HL-60 (cell line): ENCODE data around the gene VAV2.

Source experiments
- DNase-seq, 2 experiments: peaks; one replicate each; pipeline ENCODE4 v3.0.0-alpha.2; 2010 to 2020; ENCODE audit warnings: low read depth in 1 of 2, low spot score in 1 of 2
- H3K27ac ChIP-seq: fragments of 250-450 bp; sonication (Bioruptor Pico); replicated peaks from 2 replicates; pipeline ENCODE4 v1.5.1; 2020; ENCODE audit warnings: mild to moderate bottlenecking, moderate library complexity
- H3K27me3 ChIP-seq: fragments of 250-450 bp; sonication (Bioruptor Pico); 2 replicates; pipeline ENCODE4 v1.5.1; 2021; ENCODE audit warnings: mild to moderate bottlenecking, moderate library complexity; ENCODE audit not compliant: insufficient read depth, poor library complexity, severe bottlenecking
- H3K4me3 ChIP-seq: replicated peaks from 2 replicates; pipeline ENCODE4 v1.5.1; 2011; ENCODE audit warnings: mild to moderate bottlenecking, control low read depth, low read length; ENCODE audit not compliant: insufficient read depth
- GABPA ChIP-seq: IDR thresholded peaks from 2 replicates; pipeline ENCODE4 v1.6.1; 2012; ENCODE audit warnings: low read depth
- POLR2AphosphoS5 ChIP-seq: IDR thresholded peaks from 2 replicates; pipeline ENCODE4 v1.6.1; 2012; ENCODE audit warnings: low read depth
- SPI1 ChIP-seq: IDR thresholded peaks from 2 replicates; pipeline ENCODE4 v1.6.1; 2012; ENCODE audit warnings: low read depth, mild to moderate bottlenecking, borderline replicate concordance
- TF ChIP-seq, protein P1 (sequence below): IDR thresholded peaks from 2 replicates; pipeline ENCODE4 v1.6.1; 2012; ENCODE audit warnings: low read depth; ENCODE audit not compliant: insufficient replicate concordance
- TF ChIP-seq, protein P2 (sequence below): IDR thresholded peaks from one replicate; pipeline ENCODE4 v1.5.1; 2011; ENCODE audit warnings: low read length, control low read depth, inconsistent platforms; ENCODE audit not compliant: insufficient read depth

VAV2 gene

DNA sequence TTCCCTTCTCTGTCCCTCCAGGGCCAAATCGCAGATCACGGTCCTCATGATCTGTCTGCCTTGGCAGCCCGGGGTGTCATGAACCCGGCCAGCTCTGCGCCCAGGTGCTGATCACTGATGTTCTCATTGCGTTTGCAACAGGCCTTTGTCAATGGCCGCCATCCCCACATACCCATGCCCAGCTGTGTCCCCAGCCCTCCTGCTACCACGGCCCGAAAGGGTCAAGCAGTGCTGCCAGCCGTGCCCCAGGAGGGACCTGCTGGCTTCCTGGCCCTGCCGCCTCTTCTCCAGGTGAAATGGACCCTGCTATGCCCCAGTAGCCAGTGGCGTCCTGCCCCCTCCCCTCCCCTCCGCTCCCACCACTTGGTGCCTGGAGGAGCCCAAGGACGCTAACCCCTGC lies 12.8 kb upstream of the VAV2 start:
- Histone ChIP-seq H3K27me3 (peaks cover 11% of the 10 kb centered on the region), H3K27ac (no peak overlapping the region), H3K4me3 (no peak overlapping the region)
- TF ChIP-seq, protein P1, sequence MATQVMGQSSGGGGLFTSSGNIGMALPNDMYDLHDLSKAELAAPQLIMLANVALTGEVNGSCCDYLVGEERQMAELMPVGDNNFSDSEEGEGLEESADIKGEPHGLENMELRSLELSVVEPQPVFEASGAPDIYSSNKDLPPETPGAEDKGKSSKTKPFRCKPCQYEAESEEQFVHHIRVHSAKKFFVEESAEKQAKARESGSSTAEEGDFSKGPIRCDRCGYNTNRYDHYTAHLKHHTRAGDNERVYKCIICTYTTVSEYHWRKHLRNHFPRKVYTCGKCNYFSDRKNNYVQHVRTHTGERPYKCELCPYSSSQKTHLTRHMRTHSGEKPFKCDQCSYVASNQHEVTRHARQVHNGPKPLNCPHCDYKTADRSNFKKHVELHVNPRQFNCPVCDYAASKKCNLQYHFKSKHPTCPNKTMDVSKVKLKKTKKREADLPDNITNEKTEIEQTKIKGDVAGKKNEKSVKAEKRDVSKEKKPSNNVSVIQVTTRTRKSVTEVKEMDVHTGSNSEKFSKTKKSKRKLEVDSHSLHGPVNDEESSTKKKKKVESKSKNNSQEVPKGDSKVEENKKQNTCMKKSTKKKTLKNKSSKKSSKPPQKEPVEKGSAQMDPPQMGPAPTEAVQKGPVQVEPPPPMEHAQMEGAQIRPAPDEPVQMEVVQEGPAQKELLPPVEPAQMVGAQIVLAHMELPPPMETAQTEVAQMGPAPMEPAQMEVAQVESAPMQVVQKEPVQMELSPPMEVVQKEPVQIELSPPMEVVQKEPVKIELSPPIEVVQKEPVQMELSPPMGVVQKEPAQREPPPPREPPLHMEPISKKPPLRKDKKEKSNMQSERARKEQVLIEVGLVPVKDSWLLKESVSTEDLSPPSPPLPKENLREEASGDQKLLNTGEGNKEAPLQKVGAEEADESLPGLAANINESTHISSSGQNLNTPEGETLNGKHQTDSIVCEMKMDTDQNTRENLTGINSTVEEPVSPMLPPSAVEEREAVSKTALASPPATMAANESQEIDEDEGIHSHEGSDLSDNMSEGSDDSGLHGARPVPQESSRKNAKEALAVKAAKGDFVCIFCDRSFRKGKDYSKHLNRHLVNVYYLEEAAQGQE = no peak
- TF ChIP-seq POLR2AphosphoS5 (no peak), SPI1 (no peak), GABPA (no peak)
- TF ChIP-seq, protein P2, sequence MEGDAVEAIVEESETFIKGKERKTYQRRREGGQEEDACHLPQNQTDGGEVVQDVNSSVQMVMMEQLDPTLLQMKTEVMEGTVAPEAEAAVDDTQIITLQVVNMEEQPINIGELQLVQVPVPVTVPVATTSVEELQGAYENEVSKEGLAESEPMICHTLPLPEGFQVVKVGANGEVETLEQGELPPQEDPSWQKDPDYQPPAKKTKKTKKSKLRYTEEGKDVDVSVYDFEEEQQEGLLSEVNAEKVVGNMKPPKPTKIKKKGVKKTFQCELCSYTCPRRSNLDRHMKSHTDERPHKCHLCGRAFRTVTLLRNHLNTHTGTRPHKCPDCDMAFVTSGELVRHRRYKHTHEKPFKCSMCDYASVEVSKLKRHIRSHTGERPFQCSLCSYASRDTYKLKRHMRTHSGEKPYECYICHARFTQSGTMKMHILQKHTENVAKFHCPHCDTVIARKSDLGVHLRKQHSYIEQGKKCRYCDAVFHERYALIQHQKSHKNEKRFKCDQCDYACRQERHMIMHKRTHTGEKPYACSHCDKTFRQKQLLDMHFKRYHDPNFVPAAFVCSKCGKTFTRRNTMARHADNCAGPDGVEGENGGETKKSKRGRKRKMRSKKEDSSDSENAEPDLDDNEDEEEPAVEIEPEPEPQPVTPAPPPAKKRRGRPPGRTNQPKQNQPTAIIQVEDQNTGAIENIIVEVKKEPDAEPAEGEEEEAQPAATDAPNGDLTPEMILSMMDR = no peak
- no peak for DNase-seq

DNA sequence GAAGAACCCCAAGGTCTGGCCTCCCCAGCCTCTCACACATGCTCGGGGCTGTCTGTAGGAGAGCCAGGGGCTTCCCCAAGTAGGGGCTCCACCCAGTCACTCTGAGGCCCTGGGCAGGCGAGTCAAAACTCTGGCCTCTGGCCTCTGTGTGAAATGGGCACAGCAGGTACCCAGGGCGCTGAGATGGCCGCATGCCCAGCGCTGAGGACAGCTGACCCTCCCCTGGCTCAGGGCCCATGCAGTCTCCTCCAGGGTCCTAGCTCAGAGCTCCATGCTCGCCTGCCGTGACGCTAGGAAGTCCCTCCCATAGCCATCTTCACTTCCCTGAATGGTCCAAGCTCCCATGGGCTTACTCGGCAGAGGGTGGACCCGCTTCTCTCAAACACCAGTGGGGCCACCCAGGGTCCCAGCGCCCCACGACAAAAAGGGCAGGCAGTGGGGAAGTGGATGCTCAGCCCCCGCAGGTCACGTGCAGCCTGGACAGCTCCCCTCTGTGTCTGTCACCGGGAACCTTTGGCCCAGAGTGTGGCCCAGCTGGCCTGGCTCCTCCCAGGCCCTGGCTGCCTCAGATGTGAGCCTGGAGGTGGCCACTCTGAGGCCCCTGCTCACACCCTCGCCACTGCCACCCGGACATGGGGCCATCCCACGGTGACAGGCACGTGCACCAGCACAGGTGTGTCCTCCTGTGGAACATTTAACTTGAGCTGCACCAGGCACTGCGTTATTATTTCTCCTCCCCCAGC lies 12.2 kb upstream of the VAV2 start:
- H3K27ac ChIP-seq = no peak overlapping the region
- no peak for DNase-seq
- H3K4me3 ChIP-seq = no peak overlapping the region
- H3K27me3 ChIP-seq = peaks cover 9% of the 10 kb centered on the region
- TF ChIP-seq SPI1 (no peak), GABPA (no peak), POLR2AphosphoS5 (no peak)
- TF ChIP-seq, protein P2 = no peak
- TF ChIP-seq, protein P1 = no peak

DNA sequence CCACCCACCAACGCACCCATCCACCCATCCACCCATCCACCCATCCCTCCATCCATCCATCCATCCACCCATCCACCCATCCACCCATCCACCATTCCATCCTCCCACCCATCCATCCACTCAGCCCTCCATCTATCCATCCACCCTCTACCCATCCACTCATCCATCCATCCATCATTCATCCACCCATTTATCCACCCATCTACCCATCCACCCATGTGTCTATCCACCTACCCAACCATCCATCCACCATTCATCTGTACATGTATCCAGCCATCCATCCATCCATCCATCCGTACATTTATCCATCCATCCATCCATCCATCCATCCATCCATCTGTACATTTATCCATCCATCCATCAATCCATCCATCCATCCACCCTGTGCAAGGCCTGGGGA lies 11.1 kb upstream of the VAV2 start:
- H3K27ac ChIP-seq = no peak overlapping the region
- H3K4me3 ChIP-seq = no peak overlapping the region
- TF ChIP-seq, protein P1 = no peak
- no peaks in the 10 kb centered on the region for H3K27me3 ChIP-seq
- no peak for DNase-seq
